ENCODE results near the gene SLC25A23. TPM values are rescaled to one million over a fixed set of nuclear protein-coding genes. Genes with fewer than 3 reads are reported as not detected.
A peak's percentile ranks its signal among the peaks of the same experiment; 100 is the strongest.

SLC25A23 gene
- total and polyA plus RNA-seq, 9 of the 15 experiments (the other 6 are each of a cell fraction or from before 2014, with no cell fraction given) = 6.1 to 72.0 (median 26.6) TPM

DNA sequence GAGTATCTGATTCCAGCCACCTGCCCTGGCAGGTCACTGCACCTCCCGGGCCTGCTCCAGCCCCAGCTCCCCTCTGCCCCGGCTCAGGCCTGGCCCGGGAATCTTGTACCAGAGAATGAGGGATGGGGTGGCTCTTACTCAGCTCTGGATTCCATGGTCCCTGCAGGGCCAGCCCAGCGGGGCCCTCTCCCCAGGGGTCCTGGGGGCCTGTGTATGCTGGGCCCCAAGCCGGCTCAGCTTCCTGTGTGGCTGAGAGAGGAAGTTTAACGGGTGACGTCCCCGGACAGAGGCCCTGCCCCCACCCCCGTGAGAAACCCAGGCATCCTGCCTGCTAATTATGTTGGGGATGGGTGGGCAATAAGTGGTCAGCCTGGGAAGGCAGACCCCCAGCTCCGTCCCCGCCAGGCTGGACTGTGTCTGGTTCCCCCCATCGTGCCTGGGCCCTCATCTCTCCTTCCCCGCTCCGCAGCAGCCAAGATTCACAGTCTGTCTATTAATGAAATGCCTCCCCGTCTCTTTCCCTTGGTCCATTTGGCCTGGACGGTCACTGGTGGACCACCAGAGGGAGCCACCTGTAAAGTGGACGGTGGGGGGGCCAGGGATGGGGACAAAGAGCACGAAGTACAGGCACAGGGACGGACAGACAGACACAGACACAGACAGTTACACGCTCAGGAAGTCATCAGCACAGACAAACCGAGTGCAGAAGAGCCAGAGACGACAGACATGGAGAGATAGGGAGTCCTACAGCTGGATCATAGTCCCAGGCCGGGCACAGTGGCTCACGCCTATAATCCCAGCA, 22.1 kb upstream of the SLC25A23 start, which contains the start of gene DENND1C (continued):
- no peak for TF ChIP-seq ZNF655 (CRISPR knock-in tag; IDR thresholded peaks at IDR 0.05)
- TF ChIP-seq MAZ (CRISPR knock-in tag; conservative IDR thresholded peaks at IDR 0.05 in 1 of 2, IDR thresholded peaks at IDR 0.05 in 1 of 2) = peak; percentile 50 to 91; a peak in 2 of 4 replicates
- TF ChIP-seq THRAP3 (IDR thresholded peaks at IDR 0.05; ENCODE audit: borderline replicate concordance) = no peak
- TF ChIP-seq PTTG1 (tag; IDR thresholded peaks at IDR 0.05; ENCODE audit: low read depth) = no peak
- peak; percentile 80 for TF ChIP-seq SMC3 (conservative IDR thresholded peaks at IDR 0.05; ENCODE audit: insufficient read depth, low read depth, low read length)
- TF ChIP-seq GATAD2B (IDR thresholded peaks at IDR 0.05; ENCODE audit: borderline replicate concordance) = no peak
- TF ChIP-seq ELF2 (CRISPR knock-in tag; IDR thresholded peaks at IDR 0.05) = no peak
- no peak for TF ChIP-seq IRF1 (CRISPR knock-in tag; IDR thresholded peaks at IDR 0.05; ENCODE audit: borderline replicate concordance)
- TF ChIP-seq ZNF696 (CRISPR knock-in tag; conservative IDR thresholded peaks at IDR 0.05) = no peak
- TF ChIP-seq PHF8 (IDR thresholded peaks at IDR 0.05; ENCODE audit: borderline replicate concordance, low read length) = peak; percentile 15; the same call in 1 of the 2 replicates
- TF ChIP-seq STAG1 (CRISPR knock-in tag; IDR thresholded peaks at IDR 0.05; ENCODE audit: borderline replicate concordance) = peak; percentile 20; the same call in 1 of the 2 replicates
- TF ChIP-seq HNRNPL (IDR thresholded peaks at IDR 0.05; ENCODE audit: low read depth, low read length) = no peak
- TF ChIP-seq, protein P1, sequence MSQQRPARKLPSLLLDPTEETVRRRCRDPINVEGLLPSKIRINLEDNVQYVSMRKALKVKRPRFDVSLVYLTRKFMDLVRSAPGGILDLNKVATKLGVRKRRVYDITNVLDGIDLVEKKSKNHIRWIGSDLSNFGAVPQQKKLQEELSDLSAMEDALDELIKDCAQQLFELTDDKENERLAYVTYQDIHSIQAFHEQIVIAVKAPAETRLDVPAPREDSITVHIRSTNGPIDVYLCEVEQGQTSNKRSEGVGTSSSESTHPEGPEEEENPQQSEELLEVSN (IDR thresholded peaks at IDR 0.05; ENCODE audit: borderline replicate concordance in 1 of 2, extremely low read depth in 1 of 2, insufficient read depth in 1 of 2, insufficient read length in 1 of 2, low read depth in 1 of 2, low read length in 1 of 2, poor library complexity in 1 of 2, severe bottlenecking in 1 of 2) = peak in 1 of 2 experiments; percentile 8
- TF ChIP-seq JUND (IDR thresholded peaks at IDR 0.05; ENCODE audit: borderline replicate concordance, low read depth, low read length) = no peak; the same call in 1 of the 2 replicates
- peak; percentile 22; the same call in 1 of the 3 replicates for TF ChIP-seq JUND (tag; IDR thresholded peaks at IDR 0.05; ENCODE audit: borderline replicate concordance, low read depth, low read length)
- no peak for TF ChIP-seq SNAPC5 (CRISPR knock-in tag; IDR thresholded peaks at IDR 0.05)
- TF ChIP-seq, protein P2, sequence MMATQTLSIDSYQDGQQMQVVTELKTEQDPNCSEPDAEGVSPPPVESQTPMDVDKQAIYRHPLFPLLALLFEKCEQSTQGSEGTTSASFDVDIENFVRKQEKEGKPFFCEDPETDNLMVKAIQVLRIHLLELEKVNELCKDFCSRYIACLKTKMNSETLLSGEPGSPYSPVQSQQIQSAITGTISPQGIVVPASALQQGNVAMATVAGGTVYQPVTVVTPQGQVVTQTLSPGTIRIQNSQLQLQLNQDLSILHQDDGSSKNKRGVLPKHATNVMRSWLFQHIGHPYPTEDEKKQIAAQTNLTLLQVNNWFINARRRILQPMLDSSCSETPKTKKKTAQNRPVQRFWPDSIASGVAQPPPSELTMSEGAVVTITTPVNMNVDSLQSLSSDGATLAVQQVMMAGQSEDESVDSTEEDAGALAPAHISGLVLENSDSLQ (IDR thresholded peaks at IDR 0.05) = 0 out of 2 replicates have a peak, but pooled peaks have one; percentile 4
- TF ChIP-seq CBX3 (IDR thresholded peaks at IDR 0.05; ENCODE audit: borderline replicate concordance in 1 of 2, low read length in 2 of 2) = no peak
- TF ChIP-seq TAF9B (IDR thresholded peaks at IDR 0.05; ENCODE audit: partially characterized antibody) = no peak
- 0 out of 2 replicates have a peak, but pooled peaks have one; percentile 36 for TF ChIP-seq BCOR (IDR thresholded peaks at IDR 0.05)
- TF ChIP-seq SPI1 (IDR thresholded peaks at IDR 0.05; ENCODE audit: borderline replicate concordance, low read depth, low read length) = peak; percentile 27; the same call in 1 of the 2 replicates
- TF ChIP-seq FOXA3 (CRISPR knock-in tag; conservative IDR thresholded peaks at IDR 0.05 in 1 of 2, IDR thresholded peaks at IDR 0.05 in 1 of 2) = no peak

All from K562 (cell line).